ENCODE results near the gene SCN11A.
"Not testable (repeated sequence)": the region's sequence is repeated elsewhere in the genome, so short reads cannot be mapped to it uniquely, and the experiment has no call there.

The SCN11A gene

GRCh38 chr3:39088456-39088855 lies 36.7 kb upstream of the SCN11A start:
- Histone ChIP-seq H3K9ac (ENCODE audit: low read depth, low read length) (no peak overlapping the region), H3K9me3 (ENCODE audit: control insufficient read depth, insufficient read depth, low read length) (no peaks in the 10 kb centered on the region), H3K36me3 (ENCODE audit: insufficient read depth, low read length) (peaks cover 5% of the 10 kb centered on the region; the same call in 1 of the 2 replicates), H3K4me1 (ENCODE audit: insufficient read depth, low read length) (no peaks in the 10 kb centered on the region)

- H3K4me1 ChIP-seq (ENCODE audit: insufficient read depth, low read length), result no peaks in the 10 kb centered on the region
- H3K36me3 ChIP-seq (ENCODE audit: insufficient read depth, low read length), result peaks cover 5% of the 10 kb centered on the region; the same call in 1 of the 2 replicates
- no peak overlapping the region for H3K9ac ChIP-seq (ENCODE audit: low read depth, low read length)
- no peaks in the 10 kb centered on the region for H3K9me3 ChIP-seq (ENCODE audit: control insufficient read depth, insufficient read depth, low read length)
Observed at GRCh38 chr3:39086144-39086543, 34.4 kb upstream of the SCN11A start.

- Histone ChIP-seq H3K9me3 (ENCODE audit: control insufficient read depth, insufficient read depth, low read length) (no peaks in the 10 kb centered on the region), H3K9ac (ENCODE audit: low read depth, low read length) (no peak overlapping the region), H3K36me3 (ENCODE audit: insufficient read depth, low read length) (no peaks in the 10 kb centered on the region), H3K4me1 (ENCODE audit: insufficient read depth, low read length) (no peaks in the 10 kb centered on the region)
Observed at GRCh38 chr3:39082666-39083313, 31.0 kb upstream of the SCN11A start.

GRCh38 chr3:39080026-39080425 lies 28.3 kb upstream of the SCN11A start:
- H3K36me3 ChIP-seq (ENCODE audit: insufficient read depth, low read length), result no peaks in the 10 kb centered on the region
- H3K9ac ChIP-seq (ENCODE audit: low read depth, low read length), result no peak overlapping the region
- no peaks in the 10 kb centered on the region for H3K4me1 ChIP-seq (ENCODE audit: insufficient read depth, low read length)
- no peaks in the 10 kb centered on the region for H3K9me3 ChIP-seq (ENCODE audit: control insufficient read depth, insufficient read depth, low read length)

GRCh38 chr3:39079530-39079929 lies 27.8 kb upstream of the SCN11A start:
- no peaks in the 10 kb centered on the region for H3K4me1 ChIP-seq (ENCODE audit: insufficient read depth, low read length)

GRCh38 chr3:39075910-39076309 lies 24.2 kb upstream of the SCN11A start:
- no peaks in the 10 kb centered on the region for H3K36me3 ChIP-seq (ENCODE audit: insufficient read depth, low read length)

More at GRCh38 chr3:39079530-39079929, 27.8 kb upstream of the SCN11A start:
- Histone ChIP-seq H3K9ac (ENCODE audit: low read depth, low read length) (no peak overlapping the region), H3K9me3 (ENCODE audit: control insufficient read depth, insufficient read depth, low read length) (no peaks in the 10 kb centered on the region), H3K36me3 (ENCODE audit: insufficient read depth, low read length) (no peaks in the 10 kb centered on the region)

GRCh38 chr3:39068556-39068955 lies 16.8 kb upstream of the SCN11A start:
- Histone ChIP-seq H3K4me1 (ENCODE audit: insufficient read depth, low read length) (no peaks in the 10 kb centered on the region), H3K9ac (ENCODE audit: low read depth, low read length) (no peak overlapping the region), H3K36me3 (ENCODE audit: insufficient read depth, low read length) (0 out of 2 replicates have a peak, but pooled peaks cover 4% of the 10 kb centered on the region), H3K9me3 (ENCODE audit: control insufficient read depth, insufficient read depth, low read length) (no peaks in the 10 kb centered on the region)

More at GRCh38 chr3:39075910-39076309, 24.2 kb upstream of the SCN11A start:
- no peaks in the 10 kb centered on the region for H3K9me3 ChIP-seq (ENCODE audit: control insufficient read depth, insufficient read depth, low read length)
- H3K9ac ChIP-seq (ENCODE audit: low read depth, low read length), result no peak overlapping the region
- H3K4me1 ChIP-seq (ENCODE audit: insufficient read depth, low read length), result no peaks in the 10 kb centered on the region

- Histone ChIP-seq H3K4me1 (ENCODE audit: insufficient read depth, low read length) (no peaks in the 10 kb centered on the region), H3K9ac (ENCODE audit: low read depth, low read length) (no peak overlapping the region), H3K36me3 (ENCODE audit: insufficient read depth, low read length) (0 out of 2 replicates have a peak, but pooled peaks cover 4% of the 10 kb centered on the region), H3K9me3 (ENCODE audit: control insufficient read depth, insufficient read depth, low read length) (no peaks in the 10 kb centered on the region)
Observed at GRCh38 chr3:39067286-39067685, 15.5 kb upstream of the SCN11A start.

- Histone ChIP-seq H3K9ac (ENCODE audit: low read depth, low read length) (no peak overlapping the region), H3K4me1 (ENCODE audit: insufficient read depth, low read length) (no peaks in the 10 kb centered on the region), H3K9me3 (ENCODE audit: control insufficient read depth, insufficient read depth, low read length) (no peaks in the 10 kb centered on the region), H3K36me3 (ENCODE audit: insufficient read depth, low read length) (0 out of 2 replicates have a peak, but pooled peaks cover 4% of the 10 kb centered on the region)
Observed at GRCh38 chr3:39065197-39065596, 13.5 kb upstream of the SCN11A start.

GRCh38 chr3:39064646-39065045 lies 12.9 kb upstream of the SCN11A start:
- Histone ChIP-seq H3K9me3 (ENCODE audit: control insufficient read depth, insufficient read depth, low read length) (no peaks in the 10 kb centered on the region), H3K36me3 (ENCODE audit: insufficient read depth, low read length) (0 out of 2 replicates have a peak, but pooled peaks cover 4% of the 10 kb centered on the region), H3K9ac (ENCODE audit: low read depth, low read length) (no peak overlapping the region)

GRCh38 chr3:39063143-39063542 lies 11.4 kb upstream of the SCN11A start:
- 0 out of 2 replicates have a peak, but pooled peaks cover 4% of the 10 kb centered on the region for H3K36me3 ChIP-seq (ENCODE audit: insufficient read depth, low read length)
- no peaks in the 10 kb centered on the region for H3K4me1 ChIP-seq (ENCODE audit: insufficient read depth, low read length)
- H3K9ac ChIP-seq (ENCODE audit: low read depth, low read length), result no peak overlapping the region
- no peaks in the 10 kb centered on the region for H3K9me3 ChIP-seq (ENCODE audit: control insufficient read depth, insufficient read depth, low read length)

More at GRCh38 chr3:39064646-39065045, 12.9 kb upstream of the SCN11A start:
- no peaks in the 10 kb centered on the region for H3K4me1 ChIP-seq (ENCODE audit: insufficient read depth, low read length)

- Histone ChIP-seq H3K9me3 (ENCODE audit: control insufficient read depth, insufficient read depth, low read length) (no peaks in the 10 kb centered on the region), H3K9ac (ENCODE audit: low read depth, low read length) (no peak overlapping the region), H3K36me3 (ENCODE audit: insufficient read depth, low read length) (0 out of 2 replicates have a peak, but pooled peaks cover 2% of the 10 kb centered on the region), H3K4me1 (ENCODE audit: insufficient read depth, low read length) (no peaks in the 10 kb centered on the region)
Observed at GRCh38 chr3:39062180-39062579, 10.4 kb upstream of the SCN11A start.

GRCh38 chr3:39061228-39061627 lies 9.5 kb upstream of the SCN11A start:
- H3K9me3 ChIP-seq (ENCODE audit: control insufficient read depth, insufficient read depth, low read length); H3K4me1 ChIP-seq (ENCODE audit: insufficient read depth, low read length); H3K36me3 ChIP-seq (ENCODE audit: insufficient read depth, low read length); H3K9ac ChIP-seq (ENCODE audit: low read depth, low read length): not testable (repeated sequence)

GRCh38 chr3:39056151-39056550 lies 4.4 kb upstream of the SCN11A start:
- no peaks in the 10 kb centered on the region for H3K36me3 ChIP-seq (ENCODE audit: insufficient read depth, low read length)
- H3K4me1 ChIP-seq (ENCODE audit: insufficient read depth, low read length), result no peaks in the 10 kb centered on the region
- H3K9me3 ChIP-seq (ENCODE audit: control insufficient read depth, insufficient read depth, low read length), result no peaks in the 10 kb centered on the region
- H3K9ac ChIP-seq (ENCODE audit: low read depth, low read length), result no peak overlapping the region

- no peaks in the 10 kb centered on the region for H3K36me3 ChIP-seq (ENCODE audit: insufficient read depth, low read length)
- H3K9me3 ChIP-seq (ENCODE audit: control insufficient read depth, insufficient read depth, low read length), result no peaks in the 10 kb centered on the region
- no peak overlapping the region for H3K9ac ChIP-seq (ENCODE audit: low read depth, low read length)
- no peaks in the 10 kb centered on the region for H3K4me1 ChIP-seq (ENCODE audit: insufficient read depth, low read length)
Observed at GRCh38 chr3:39053696-39054095, 2.0 kb upstream of the SCN11A start.
